Stimulated activated naive CD8-positive, alpha-beta T cell treated with anti-CD3 and anti-CD28 coated beads, Interleukin-15, Interleukin-2, amounts not matched to agents 100 ng/mL and 50 ng/mL, for 24 hours (primary cell): Measurements from ENCODE around the gene CALM3.

Experiments used
- H3K27ac Mint-ChIP-seq: one replicate; pipeline ENCODE4 v1.8.0; 2021; ENCODE audit warnings: mild to moderate bottlenecking, mixed read lengths
- H3K27me3 Mint-ChIP-seq: one replicate; pipeline ENCODE4 v1.8.0; 2021; ENCODE audit warnings: mixed read lengths
- H3K36me3 Mint-ChIP-seq: one replicate; pipeline ENCODE4 v1.8.0; 2021; ENCODE audit warnings: low read depth, mixed read lengths
- H3K4me1 Mint-ChIP-seq: one replicate; pipeline ENCODE4 v1.8.0; 2021; ENCODE audit warnings: low read depth, mixed read lengths
- H3K4me3 Mint-ChIP-seq: one replicate; pipeline ENCODE4 v1.8.0; 2021; ENCODE audit warnings: mild to moderate bottlenecking, mixed read lengths
- H3K9me3 Mint-ChIP-seq: one replicate; pipeline ENCODE4 v1.8.0; 2021; ENCODE audit warnings: mixed read lengths

Gene CALM3

DNA sequence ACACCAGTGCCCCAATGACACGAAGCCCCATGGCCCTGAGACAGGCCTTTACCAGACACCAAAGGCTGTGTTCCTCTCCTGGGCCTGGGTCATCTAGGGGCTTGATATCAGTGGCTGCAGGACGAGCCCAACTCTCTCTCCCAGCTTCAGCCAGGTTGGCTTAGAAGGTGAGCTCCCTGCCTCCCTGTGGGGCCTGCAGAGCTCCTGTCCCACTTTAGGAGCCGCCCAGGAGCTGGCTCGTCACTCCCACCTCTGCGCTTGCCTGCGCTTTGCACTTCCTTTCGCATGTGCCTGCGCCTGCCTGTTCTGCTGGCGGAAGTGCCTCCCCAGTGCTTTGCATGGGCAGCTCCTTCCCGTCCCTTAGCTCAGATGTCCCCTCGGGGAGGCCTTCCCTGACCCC is 4.9 kb downstream of the CALM3 start:
- H3K36me3 Mint-ChIP-seq, result peaks cover 71% of the 10 kb centered on the region
- no peaks in the 10 kb centered on the region for H3K27me3 Mint-ChIP-seq
- peaks cover 65% of the 10 kb centered on the region for H3K4me1 Mint-ChIP-seq
- peak overlapping the region; percentile 81 for H3K27ac Mint-ChIP-seq
- H3K4me3 Mint-ChIP-seq, result peak overlapping the region; percentile 41
- no peaks in the 10 kb centered on the region for H3K9me3 Mint-ChIP-seq

DNA sequence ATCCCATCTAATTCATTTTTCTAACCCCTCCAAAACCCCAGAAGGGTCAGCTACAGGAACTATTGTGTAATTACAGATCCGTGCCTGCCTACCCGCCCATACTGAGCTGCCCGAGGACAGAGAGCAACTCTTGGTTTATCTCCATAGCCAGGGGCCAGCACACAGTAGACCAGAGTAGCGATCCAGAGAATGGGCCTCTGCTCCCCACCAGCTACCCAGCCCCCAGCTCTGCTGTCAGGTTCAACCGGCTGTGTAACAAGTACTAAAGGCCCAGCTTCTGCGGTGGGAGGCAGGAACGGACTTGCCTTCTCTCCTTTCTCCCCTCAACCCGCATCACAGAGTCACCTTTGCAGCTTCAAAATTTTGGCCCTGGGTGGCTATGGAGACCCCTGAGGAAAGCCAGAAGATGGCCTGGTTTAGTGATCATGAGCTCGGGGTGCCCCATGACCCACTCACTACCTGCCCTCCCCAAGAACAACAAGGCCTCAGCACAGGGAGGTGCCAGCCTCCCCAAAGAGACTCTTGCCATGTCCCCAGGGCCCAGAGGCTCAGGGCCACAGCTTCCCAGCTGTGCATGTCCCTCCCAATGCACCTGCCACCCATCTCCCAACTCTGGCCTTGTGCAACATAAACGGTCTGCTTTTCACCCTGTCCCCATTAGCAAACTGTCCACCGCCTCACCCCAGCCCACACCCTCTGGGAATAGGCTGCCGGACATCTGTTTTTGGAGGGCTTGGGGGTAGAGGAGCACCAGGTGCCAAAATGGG is 5.7 kb downstream of the CALM3 start:
- Mint-ChIP-seq H3K27me3 (no peaks in the 10 kb centered on the region), H3K4me3 (no peak overlapping the region), H3K4me1 (peaks cover 74% of the 10 kb centered on the region), H3K9me3 (no peaks in the 10 kb centered on the region), H3K36me3 (peaks cover 78% of the 10 kb centered on the region), H3K27ac (peak overlapping the region; percentile 81)

DNA sequence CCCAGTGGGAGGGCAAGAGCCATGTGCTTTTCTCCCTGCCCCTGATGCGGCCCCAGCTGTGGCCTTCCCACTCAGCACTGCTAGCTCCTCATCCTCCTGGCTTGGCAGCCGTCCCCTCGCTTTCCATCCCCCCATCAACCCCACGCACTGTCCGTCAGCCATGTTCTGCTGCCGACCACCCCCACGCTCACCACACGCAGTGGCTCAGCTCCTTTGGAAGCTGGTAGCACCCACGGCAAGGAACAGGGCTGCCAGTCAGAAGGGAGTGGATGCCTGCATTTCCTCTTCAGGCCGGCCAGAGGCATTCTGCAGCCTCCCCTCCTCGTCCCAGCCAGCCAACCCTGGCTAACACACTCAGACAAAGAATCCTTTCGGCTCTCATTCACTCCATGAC is 6.3 kb downstream of the CALM3 start:
- no peak overlapping the region for H3K4me3 Mint-ChIP-seq
- H3K36me3 Mint-ChIP-seq, result peaks cover 74% of the 10 kb centered on the region
- no peaks in the 10 kb centered on the region for H3K27me3 Mint-ChIP-seq
- peaks cover 74% of the 10 kb centered on the region for H3K4me1 Mint-ChIP-seq
- H3K9me3 Mint-ChIP-seq, result no peaks in the 10 kb centered on the region
- no peak overlapping the region for H3K27ac Mint-ChIP-seq

- H3K4me1 Mint-ChIP-seq, result peaks cover 74% of the 10 kb centered on the region
Measured at GRCh38 chr19:46608178-46608577, 7.0 kb downstream of the CALM3 start.

GRCh38 chr19:46608581-46609345 is 7.6 kb downstream of the CALM3 start:
- Mint-ChIP-seq H3K27ac (peak overlapping the region; percentile 0), H3K9me3 (no peaks in the 10 kb centered on the region), H3K4me1 (peaks cover 73% of the 10 kb centered on the region), H3K36me3 (peaks cover 64% of the 10 kb centered on the region), H3K4me3 (no peak overlapping the region), H3K27me3 (no peaks in the 10 kb centered on the region)

More at GRCh38 chr19:46608178-46608577, 7.0 kb downstream of the CALM3 start:
- no peaks in the 10 kb centered on the region for H3K27me3 Mint-ChIP-seq
- H3K36me3 Mint-ChIP-seq, result peaks cover 70% of the 10 kb centered on the region
- H3K4me3 Mint-ChIP-seq, result no peak overlapping the region
- no peaks in the 10 kb centered on the region for H3K9me3 Mint-ChIP-seq
- no peak overlapping the region for H3K27ac Mint-ChIP-seq

GRCh38 chr19:46609511-46610412 is 8.6 kb downstream of the CALM3 start:
- peak overlapping the region; percentile 54 for H3K27ac Mint-ChIP-seq
- H3K36me3 Mint-ChIP-seq, result peaks cover 64% of the 10 kb centered on the region
- no peaks in the 10 kb centered on the region for H3K9me3 Mint-ChIP-seq
- H3K4me3 Mint-ChIP-seq, result peak overlapping the region; percentile 2
- peaks cover 76% of the 10 kb centered on the region for H3K4me1 Mint-ChIP-seq
- no peaks in the 10 kb centered on the region for H3K27me3 Mint-ChIP-seq

- H3K27me3 Mint-ChIP-seq, result no peaks in the 10 kb centered on the region
- H3K36me3 Mint-ChIP-seq, result peaks cover 60% of the 10 kb centered on the region
- H3K4me1 Mint-ChIP-seq, result peaks cover 76% of the 10 kb centered on the region
- H3K4me3 Mint-ChIP-seq, result no peak overlapping the region
- peak overlapping the region; percentile 92 for H3K27ac Mint-ChIP-seq
- H3K9me3 Mint-ChIP-seq, result no peaks in the 10 kb centered on the region
Measured at GRCh38 chr19:46610413-46610775, 9.3 kb downstream of the CALM3 start.

DNA sequence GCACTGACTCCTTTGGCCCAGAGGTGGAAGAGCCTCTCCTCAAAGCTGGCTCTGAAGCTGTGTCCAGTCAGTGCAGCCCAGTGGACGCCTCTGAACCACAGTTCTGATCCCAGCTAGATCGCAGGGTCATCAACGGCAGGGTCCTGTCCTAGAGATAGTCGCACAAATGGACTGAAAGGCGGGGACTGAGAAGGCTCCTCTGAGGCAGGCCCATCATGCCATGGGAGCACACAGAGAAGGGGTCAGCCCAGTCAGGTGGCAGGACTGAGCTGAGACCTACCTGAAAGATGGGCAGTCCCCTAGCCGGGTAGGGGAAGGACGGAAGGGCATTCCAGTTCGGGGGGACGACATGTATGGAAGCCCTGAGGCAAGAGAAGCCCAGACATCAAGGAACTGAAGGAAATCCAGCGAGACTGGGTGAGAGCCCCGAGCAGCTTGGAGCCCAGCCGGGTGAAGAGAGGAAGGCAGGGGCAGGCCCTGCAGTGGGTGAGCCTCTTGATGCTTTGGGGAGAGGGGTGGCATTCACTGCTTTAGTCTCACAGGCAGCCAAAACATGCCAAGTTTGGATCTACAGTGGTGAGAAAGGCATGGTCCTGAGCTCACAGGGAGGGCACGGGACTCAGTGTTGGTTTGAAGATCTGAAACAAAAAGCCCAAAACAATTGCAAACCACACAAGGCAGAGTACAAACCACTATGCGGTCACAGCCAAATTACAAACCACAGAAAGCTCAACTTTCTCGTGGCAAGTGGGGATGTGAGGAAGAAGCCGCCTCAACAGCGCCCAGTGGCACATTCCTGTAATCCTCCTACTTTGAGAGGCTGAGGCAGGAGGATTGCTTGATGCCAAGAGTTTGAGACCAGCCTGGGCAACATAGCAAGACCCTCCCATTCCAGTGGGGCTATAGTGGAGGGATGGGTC is 10.0 kb downstream of the CALM3 start:
- H3K4me3 Mint-ChIP-seq, result peak overlapping the region; percentile 53
- H3K4me1 Mint-ChIP-seq, result peaks cover 79% of the 10 kb centered on the region
- H3K27me3 Mint-ChIP-seq, result no peaks in the 10 kb centered on the region
- H3K36me3 Mint-ChIP-seq, result peaks cover 55% of the 10 kb centered on the region
- H3K9me3 Mint-ChIP-seq, result no peaks in the 10 kb centered on the region
- H3K27ac Mint-ChIP-seq, result peak overlapping the region; percentile 92

GRCh38 chr19:46611776-46612175 is 10.6 kb downstream of the CALM3 start:
- Mint-ChIP-seq H3K27ac (peak overlapping the region; percentile 92), H3K4me1 (peaks cover 80% of the 10 kb centered on the region), H3K36me3 (peaks cover 49% of the 10 kb centered on the region), H3K9me3 (no peaks in the 10 kb centered on the region), H3K27me3 (no peaks in the 10 kb centered on the region), H3K4me3 (peak overlapping the region; percentile 30)

DNA sequence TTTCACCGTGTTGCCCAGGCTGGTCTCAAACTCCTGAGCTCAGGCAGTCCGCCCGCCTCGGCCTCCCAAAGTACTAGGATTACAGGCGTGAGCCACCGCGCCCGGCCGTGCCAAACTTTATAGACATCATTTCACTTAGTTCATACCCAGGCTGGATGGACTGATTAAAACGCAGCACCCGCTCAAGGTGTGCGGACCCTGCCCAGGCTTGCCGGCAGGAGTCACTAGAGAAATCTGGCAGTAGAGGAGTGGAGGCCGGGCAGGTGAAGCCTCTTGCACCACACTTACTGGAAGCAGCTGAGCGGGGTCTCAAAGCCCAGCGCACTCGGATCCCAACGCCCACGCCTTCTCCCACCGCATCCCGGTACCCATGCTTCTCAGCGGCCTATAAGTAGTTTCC is 12.4 kb downstream of the CALM3 start:
- Mint-ChIP-seq H3K4me3 (no peak overlapping the region), H3K27ac (no peak overlapping the region), H3K27me3 (no peaks in the 10 kb centered on the region), H3K4me1 (peaks cover 88% of the 10 kb centered on the region), H3K36me3 (peaks cover 33% of the 10 kb centered on the region), H3K9me3 (no peaks in the 10 kb centered on the region)

DNA sequence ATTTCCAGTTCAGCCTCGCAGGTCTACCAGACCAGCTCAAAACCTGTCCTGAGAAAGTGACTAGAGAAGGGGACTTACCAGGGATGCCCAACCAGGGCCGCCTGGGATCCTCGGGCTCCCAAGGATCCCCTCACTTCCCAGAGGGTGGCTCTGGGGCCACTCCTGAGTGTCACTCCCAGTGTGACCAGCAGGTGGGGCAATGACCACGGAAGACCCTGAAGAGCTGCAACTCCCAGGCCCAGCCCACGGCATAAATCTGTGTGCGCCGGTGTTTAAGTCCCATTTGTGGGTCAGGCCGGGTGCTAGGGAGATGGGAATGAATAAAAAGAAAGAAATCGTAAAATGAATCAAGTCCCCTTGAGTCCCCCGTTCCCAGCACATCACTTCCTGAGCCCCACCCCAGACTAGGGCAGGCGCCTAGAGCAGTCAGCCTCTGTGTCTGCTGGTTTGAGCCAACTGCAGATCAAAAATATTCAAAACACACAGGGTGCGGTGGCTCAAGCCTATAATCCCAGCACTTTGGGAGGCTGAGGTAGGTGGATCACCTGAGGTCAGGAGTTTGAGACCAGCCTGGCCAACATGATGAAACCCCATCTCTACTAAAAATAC is 13.1 kb downstream of the CALM3 start:
- peaks cover 91% of the 10 kb centered on the region for H3K4me1 Mint-ChIP-seq
- peaks cover 31% of the 10 kb centered on the region for H3K36me3 Mint-ChIP-seq
- H3K4me3 Mint-ChIP-seq, result peak overlapping the region; percentile 37
- no peaks in the 10 kb centered on the region for H3K9me3 Mint-ChIP-seq
- H3K27me3 Mint-ChIP-seq, result no peaks in the 10 kb centered on the region
- peak overlapping the region; percentile 82 for H3K27ac Mint-ChIP-seq

DNA sequence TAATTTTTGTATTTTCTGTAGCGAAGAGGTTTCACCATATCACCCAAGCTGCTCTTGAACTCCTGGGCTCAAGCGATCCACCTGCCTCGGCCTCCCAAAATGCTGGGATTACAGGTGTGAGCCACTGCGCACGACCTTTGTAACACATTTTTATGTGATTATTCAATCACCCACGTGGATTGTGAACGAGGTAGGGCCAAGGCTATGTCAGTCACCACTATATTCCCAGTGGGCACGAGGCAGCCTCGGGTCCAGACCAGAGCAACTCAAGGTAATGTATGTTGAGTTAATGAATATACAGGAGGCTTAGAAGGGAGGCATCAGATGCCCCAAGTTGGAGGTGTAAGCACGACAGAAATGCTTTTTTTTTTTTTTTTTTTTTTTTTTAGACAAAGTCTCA is 14.8 kb downstream of the CALM3 start:
- peaks cover 91% of the 10 kb centered on the region for H3K4me1 Mint-ChIP-seq
- H3K27ac Mint-ChIP-seq, result peak overlapping the region; percentile 100
- H3K27me3 Mint-ChIP-seq, result no peaks in the 10 kb centered on the region
- peaks cover 14% of the 10 kb centered on the region for H3K36me3 Mint-ChIP-seq
- H3K9me3 Mint-ChIP-seq, result no peaks in the 10 kb centered on the region
- H3K4me3 Mint-ChIP-seq, result peak overlapping the region; percentile 56

DNA sequence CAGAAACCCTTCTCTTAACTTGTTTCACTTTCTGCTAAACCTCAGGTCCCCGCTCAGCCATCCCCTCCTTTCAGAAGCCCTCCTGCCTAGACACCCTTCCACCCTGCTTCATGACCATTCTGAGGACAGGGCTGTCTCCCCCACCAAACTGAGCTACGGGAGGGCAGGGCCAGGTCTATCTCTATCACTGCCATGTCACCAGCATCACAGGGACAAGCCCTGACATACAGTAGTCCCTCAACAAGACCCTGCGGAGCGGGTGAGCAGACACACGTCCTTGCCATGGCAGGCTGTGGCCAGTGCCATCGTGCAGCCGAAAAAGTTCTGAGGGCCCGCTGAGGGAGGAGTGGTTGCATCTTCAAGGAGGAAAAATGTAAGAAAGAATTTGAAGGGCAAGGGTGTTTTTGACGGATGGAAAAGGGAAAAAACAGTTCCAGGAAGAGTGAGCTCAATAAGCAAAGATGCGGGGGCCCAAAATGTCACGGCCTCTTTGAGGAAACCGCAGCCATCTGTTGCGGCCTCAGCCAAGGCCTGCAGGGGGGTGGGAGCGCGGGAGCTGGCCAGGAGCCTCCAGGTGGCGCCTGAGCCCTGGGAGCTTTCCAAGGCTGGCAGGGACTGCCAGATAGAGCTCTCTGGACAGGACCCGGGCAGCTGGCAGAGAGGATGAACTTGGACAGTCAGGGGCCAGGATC is 15.6 kb downstream of the CALM3 start:
- H3K9me3 Mint-ChIP-seq, result no peaks in the 10 kb centered on the region
- no peaks in the 10 kb centered on the region for H3K27me3 Mint-ChIP-seq
- H3K4me3 Mint-ChIP-seq, result peak overlapping the region; percentile 81
- peaks cover 11% of the 10 kb centered on the region for H3K36me3 Mint-ChIP-seq
- H3K27ac Mint-ChIP-seq, result peak overlapping the region; percentile 100
- peaks cover 91% of the 10 kb centered on the region for H3K4me1 Mint-ChIP-seq
